Esophagus squamous epithelium (tissue), 4 donors: Measurements from ENCODE around the gene ZNF609.

Experiments
- POLR2A ChIP-seq, 4 donors: fragments of 450-650 bp; IDR thresholded peaks; one replicate each; pipeline ENCODE4 v1.6.1; 2017; ENCODE audit warnings: antibody characterized with exemption in 4 of 4, mild to moderate bottlenecking in 4 of 4, moderate library complexity in 3 of 4
- TF ChIP-seq, protein P1 (sequence below), 6 experiments: fragments of 450-650 bp in 4 of 6; fragments of 200-600 bp in 2 of 6; sonication (generic) in 2 of 6; IDR thresholded peaks; one replicate each; pipeline ENCODE4 v1.5.1; 2016 to 2019; ENCODE audit warnings: antibody characterized with exemption in 6 of 6, mild to moderate bottlenecking in 4 of 6, moderate library complexity in 4 of 6

DNA sequence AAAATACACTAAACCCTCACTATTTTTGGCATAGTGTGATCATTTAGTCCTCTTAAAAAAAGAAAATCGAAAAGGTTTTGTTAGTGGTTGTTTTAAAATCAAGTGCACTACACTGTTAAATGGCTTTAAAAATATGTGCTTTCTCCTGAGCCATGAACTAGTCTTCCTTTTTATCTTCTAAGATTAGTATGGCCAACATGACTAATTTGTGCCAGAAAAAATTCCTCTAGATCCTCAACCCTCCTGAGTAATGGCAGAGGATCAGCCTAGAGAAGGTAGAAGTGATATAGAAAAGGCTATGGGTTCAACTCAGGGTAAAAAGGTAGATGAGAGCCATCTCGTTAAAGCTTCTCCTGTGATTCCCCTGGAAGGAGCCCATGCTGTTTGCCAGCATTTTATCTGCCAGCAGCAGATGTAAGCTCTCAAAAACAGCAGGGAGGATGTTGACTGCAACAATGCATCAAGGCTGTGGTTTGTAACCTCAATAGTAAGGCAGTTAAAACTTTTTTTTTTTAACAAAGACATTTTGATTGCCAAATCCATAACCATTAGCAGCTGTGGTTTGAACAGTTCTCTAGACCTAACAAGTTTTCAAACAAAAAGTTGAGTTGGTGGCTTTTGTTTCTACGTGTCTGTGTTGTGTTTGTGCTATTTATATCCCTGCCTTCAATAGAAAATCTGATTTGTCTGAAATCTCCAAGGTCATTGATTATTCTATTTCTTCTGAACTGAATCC lies 30.2 kb upstream of the ZNF609 start:
- TF ChIP-seq, protein P1, sequence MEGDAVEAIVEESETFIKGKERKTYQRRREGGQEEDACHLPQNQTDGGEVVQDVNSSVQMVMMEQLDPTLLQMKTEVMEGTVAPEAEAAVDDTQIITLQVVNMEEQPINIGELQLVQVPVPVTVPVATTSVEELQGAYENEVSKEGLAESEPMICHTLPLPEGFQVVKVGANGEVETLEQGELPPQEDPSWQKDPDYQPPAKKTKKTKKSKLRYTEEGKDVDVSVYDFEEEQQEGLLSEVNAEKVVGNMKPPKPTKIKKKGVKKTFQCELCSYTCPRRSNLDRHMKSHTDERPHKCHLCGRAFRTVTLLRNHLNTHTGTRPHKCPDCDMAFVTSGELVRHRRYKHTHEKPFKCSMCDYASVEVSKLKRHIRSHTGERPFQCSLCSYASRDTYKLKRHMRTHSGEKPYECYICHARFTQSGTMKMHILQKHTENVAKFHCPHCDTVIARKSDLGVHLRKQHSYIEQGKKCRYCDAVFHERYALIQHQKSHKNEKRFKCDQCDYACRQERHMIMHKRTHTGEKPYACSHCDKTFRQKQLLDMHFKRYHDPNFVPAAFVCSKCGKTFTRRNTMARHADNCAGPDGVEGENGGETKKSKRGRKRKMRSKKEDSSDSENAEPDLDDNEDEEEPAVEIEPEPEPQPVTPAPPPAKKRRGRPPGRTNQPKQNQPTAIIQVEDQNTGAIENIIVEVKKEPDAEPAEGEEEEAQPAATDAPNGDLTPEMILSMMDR (IDR thresholded peaks at IDR 0.05): no peak
- TF ChIP-seq POLR2A (IDR thresholded peaks at IDR 0.05): no peak
